ENCODE measurements around the gene SLC15A4. TPM values are rescaled to one million over a fixed set of nuclear protein-coding genes. Genes with fewer than 3 reads are reported as not detected.
"Not testable (repeated sequence)": the region's sequence is repeated elsewhere in the genome, so short reads cannot be mapped to it uniquely, and the experiment has no call there.

Gene SLC15A4
- total RNA-seq, 1 experiment from 2014 or later: 14.3 TPM

- H2AFZ ChIP-seq: no peak overlapping the region
- H3K27ac ChIP-seq: no peak overlapping the region
- H4K20me1 ChIP-seq (ENCODE audit: insufficient read depth): peaks cover 12% of the 10 kb centered on the region; the same call in 1 of the 2 replicates
- H3K9me2 ChIP-seq (ENCODE audit: insufficient read depth): no peaks in the 10 kb centered on the region
- no peaks in the 10 kb centered on the region for H3K27me3 ChIP-seq (ENCODE audit: insufficient read depth, low read depth)
- ChIA-PET CTCF (no interaction called here), POLR2A (ENCODE audit: unreplicated experiment) (no interaction called here)
- H3K36me3 ChIP-seq (ENCODE audit: low read depth): no peaks in the 10 kb centered on the region
- no peaks in the 10 kb centered on the region for H3K4me1 ChIP-seq (replicated peaks; ENCODE audit: insufficient read depth)
- H3K4me2 ChIP-seq: no peak overlapping the region
- H3K79me2 ChIP-seq (ENCODE audit: low read depth): peaks cover 6% of the 10 kb centered on the region; the same call in 1 of the 2 replicates
- no peak for DNase-seq
- intact Hi-C loops (cut with micrococcal nuclease; ENCODE audit: unreplicated experiment): no loop called here
- no peak overlapping the region for H3K4me3 ChIP-seq
- H3F3A ChIP-seq (ENCODE audit: insufficient read depth, low read depth): no peaks in the 10 kb centered on the region
- TF ChIP-seq EZH2 (IDR thresholded peaks at IDR 0.05; ENCODE audit: low read depth) (no peak), CTCF (conservative IDR thresholded peaks at IDR 0.05) (no peak)
- no peaks in the 10 kb centered on the region for H3K9me3 ChIP-seq (ENCODE audit: insufficient read depth, low read depth)
- no TSS peak for BruUV-seq (replicated peaks)
Observed at GRCh38 chr12:128806573-128806972, 17.2 kb downstream of the SLC15A4 start.

- POLR2A ChIA-PET (ENCODE audit: unreplicated experiment): not testable (repeated sequence)
Observed at GRCh38 chr12:128805406-128805805, 18.4 kb downstream of the SLC15A4 start.

GRCh38 chr12:128804762-128805161 is 19.0 kb downstream of the SLC15A4 start:
- Histone ChIP-seq H3K4me2 (no peak overlapping the region), H3K9me3 (ENCODE audit: insufficient read depth, low read depth) (no peaks in the 10 kb centered on the region), H3K79me2 (ENCODE audit: low read depth) (no peaks in the 10 kb centered on the region), H3K4me1 (replicated peaks; ENCODE audit: insufficient read depth) (no peaks in the 10 kb centered on the region), H2AFZ (no peak overlapping the region), H3K27me3 (ENCODE audit: insufficient read depth, low read depth) (no peaks in the 10 kb centered on the region), H4K20me1 (ENCODE audit: insufficient read depth) (peaks cover 9% of the 10 kb centered on the region; the same call in 1 of the 2 replicates), H3K36me3 (ENCODE audit: low read depth) (no peaks in the 10 kb centered on the region), H3F3A (ENCODE audit: insufficient read depth, low read depth) (no peaks in the 10 kb centered on the region), H3K4me3 (no peak overlapping the region), H3K9me2 (ENCODE audit: insufficient read depth) (no peaks in the 10 kb centered on the region), H3K27ac (no peak overlapping the region)
- intact Hi-C loops (cut with micrococcal nuclease; ENCODE audit: unreplicated experiment): no loop called here
- CTCF ChIA-PET: no interaction called here
- POLR2A ChIA-PET (ENCODE audit: unreplicated experiment): no interaction called here
- DNase-seq: no peak
- no TSS peak for BruUV-seq (replicated peaks)
- TF ChIP-seq CTCF (conservative IDR thresholded peaks at IDR 0.05) (no peak), EZH2 (IDR thresholded peaks at IDR 0.05; ENCODE audit: low read depth) (no peak)

More at GRCh38 chr12:128805406-128805805, 18.4 kb downstream of the SLC15A4 start:
- H3K4me2 ChIP-seq; H3K27me3 ChIP-seq (ENCODE audit: insufficient read depth, low read depth); H3K36me3 ChIP-seq (ENCODE audit: low read depth); BruUV-seq (replicated peaks); DNase-seq; CTCF ChIA-PET; H3F3A ChIP-seq (ENCODE audit: insufficient read depth, low read depth); H3K27ac ChIP-seq; H2AFZ ChIP-seq; H3K9me3 ChIP-seq (ENCODE audit: insufficient read depth, low read depth); H3K9me2 ChIP-seq (ENCODE audit: insufficient read depth); H3K4me1 ChIP-seq (replicated peaks; ENCODE audit: insufficient read depth); H3K4me3 ChIP-seq; H3K79me2 ChIP-seq (ENCODE audit: low read depth); intact Hi-C loops (cut with micrococcal nuclease; ENCODE audit: unreplicated experiment): not testable (repeated sequence)
- peaks cover 15% of the 10 kb centered on the region; the same call in 1 of the 2 replicates for H4K20me1 ChIP-seq (ENCODE audit: insufficient read depth)

GRCh38 chr12:128803788-128804187 is 20.0 kb downstream of the SLC15A4 start:
- BruUV-seq (replicated peaks): no TSS peak
- no peaks in the 10 kb centered on the region for H3K4me1 ChIP-seq (replicated peaks; ENCODE audit: insufficient read depth)
- no peaks in the 10 kb centered on the region for H3K9me3 ChIP-seq (ENCODE audit: insufficient read depth, low read depth)
- intact Hi-C loops (cut with micrococcal nuclease; ENCODE audit: unreplicated experiment): no loop called here
- no peak overlapping the region for H3K4me2 ChIP-seq
- H3F3A ChIP-seq (ENCODE audit: insufficient read depth, low read depth): no peaks in the 10 kb centered on the region
- no peaks in the 10 kb centered on the region for H3K27me3 ChIP-seq (ENCODE audit: insufficient read depth, low read depth)
- no peak overlapping the region for H3K27ac ChIP-seq
- no peak overlapping the region for H2AFZ ChIP-seq
- DNase-seq: no peak
- TF ChIP-seq EZH2 (IDR thresholded peaks at IDR 0.05; ENCODE audit: low read depth): no peak
- no peak for TF ChIP-seq CTCF (conservative IDR thresholded peaks at IDR 0.05)
- no peaks in the 10 kb centered on the region for H3K79me2 ChIP-seq (ENCODE audit: low read depth)
- H3K36me3 ChIP-seq (ENCODE audit: low read depth): no peaks in the 10 kb centered on the region
- ChIA-PET CTCF (no interaction called here), POLR2A (ENCODE audit: unreplicated experiment) (no interaction called here)
- no peaks in the 10 kb centered on the region for H3K9me2 ChIP-seq (ENCODE audit: insufficient read depth)
- 0 out of 2 replicates have a peak, but pooled peaks cover 4% of the 10 kb centered on the region for H4K20me1 ChIP-seq (ENCODE audit: insufficient read depth)
- no peak overlapping the region for H3K4me3 ChIP-seq
